ENCODE measurements around the gene KIF25. TPM values are rescaled to one million over a fixed set of nuclear protein-coding genes. Genes with fewer than 3 reads are reported as not detected.

The KIF25 gene
- total RNA-seq, result not detected

GRCh38 chr6:167997642-167998041 is at the start of gene KIF25:
TSS of gene KIF25 (plus strand) at chr6:167997671. CDS start at chr6:168029586, 31,915 bp downstream.
- no peak for DNase-seq

- DNase-seq, result no peak
These were observed 49.8 kb upstream of the KIF25 start for GRCh38 chr6:167947716-167948115.

GRCh38 chr6:167948716-167949115 is 48.8 kb upstream of the KIF25 start:
- DNase-seq, result no peak

GRCh38 chr6:167949121-167949684 is 48.3 kb upstream of the KIF25 start:
- DNase-seq, result no peak

GRCh38 chr6:167951781-167952511 is 45.5 kb upstream of the KIF25 start:
- DNase-seq, result no peak

GRCh38 chr6:167952512-167952859 is 45.0 kb upstream of the KIF25 start:
- no peak for DNase-seq

GRCh38 chr6:167953551-167953950 is 43.9 kb upstream of the KIF25 start:
- DNase-seq, result no peak

GRCh38 chr6:167954151-167954550 is 43.3 kb upstream of the KIF25 start:
- DNase-seq, result no peak

GRCh38 chr6:167956491-167956890 is 41.0 kb upstream of the KIF25 start:
- DNase-seq, result no peak

GRCh38 chr6:167956983-167957492 is 40.4 kb upstream of the KIF25 start:
- DNase-seq, result no peak

- no peak for DNase-seq
These were observed 39.8 kb upstream of the KIF25 start for GRCh38 chr6:167957626-167958025.

GRCh38 chr6:167960579-167960978 is 36.9 kb upstream of the KIF25 start:
- no peak for DNase-seq

GRCh38 chr6:167962711-167963110 is 34.8 kb upstream of the KIF25 start:
- no peak for DNase-seq

- DNase-seq, result no peak
These were observed 33.8 kb upstream of the KIF25 start for GRCh38 chr6:167963589-167964057.

- no peak for DNase-seq
These were observed 31.6 kb upstream of the KIF25 start for GRCh38 chr6:167965592-167966539.

GRCh38 chr6:167966540-167966905 is 30.9 kb upstream of the KIF25 start:
- DNase-seq, result no peak

GRCh38 chr6:167968091-167968490 is 29.4 kb upstream of the KIF25 start:
- no peak for DNase-seq

- DNase-seq, result no peak
These were observed 27.2 kb upstream of the KIF25 start for GRCh38 chr6:167970230-167970629.

GRCh38 chr6:167972193-167972592 is 25.3 kb upstream of the KIF25 start:
- DNase-seq, result no peak

GRCh38 chr6:167973148-167973885 is 24.2 kb upstream of the KIF25 start:
- no peak for DNase-seq

- peak; percentile 26 for DNase-seq
These were observed 22.7 kb upstream of the KIF25 start for GRCh38 chr6:167974640-167975344.

Data from skin of body (tissue), 2 donors.